Loucy (cell line): ENCODE results near the gene ZNF747.

Experiments used
- H2AFZ ChIP-seq: fragments of 200-600 bp; sonication (generic); 2 replicates; pipeline ENCODE4 v1.6.0; 2016; ENCODE audit warnings: antibody characterized with exemption, mild to moderate bottlenecking, low read length, moderate library complexity
- H3F3A ChIP-seq: fragments of 200-600 bp; 2 replicates; pipeline ENCODE4 v1.6.0; 2016; ENCODE audit warnings: antibody characterized with exemption, low read depth, mild to moderate bottlenecking
- H3K27me3 ChIP-seq: fragments of 200-600 bp; sonication (generic); 2 replicates; pipeline ENCODE4 v1.6.1; 2014; ENCODE audit warnings: low read length, mild to moderate bottlenecking; ENCODE audit not compliant: insufficient read depth, poor library complexity, severe bottlenecking
- H3K36me3 ChIP-seq: fragments of 200-600 bp; sonication (generic); 2 replicates; pipeline ENCODE4 v1.6.1; 2016; ENCODE audit warnings: low read length; ENCODE audit not compliant: insufficient read depth
- H3K4me1 ChIP-seq: fragments of 200-600 bp; sonication (generic); 2 replicates; pipeline ENCODE4 v1.5.1; 2014; ENCODE audit warnings: low read length, mild to moderate bottlenecking; ENCODE audit not compliant: insufficient read depth, poor library complexity, severe bottlenecking
- H3K4me2 ChIP-seq: fragments of 200-600 bp; sonication (generic); 2 replicates; pipeline ENCODE4 v1.6.0; 2014; ENCODE audit warnings: antibody characterized with exemption, low read length, low read depth, mild to moderate bottlenecking; ENCODE audit not compliant: poor library complexity, severe bottlenecking
- H3K4me3 ChIP-seq: fragments of 200-600 bp; sonication (generic); 2 replicates; pipeline ENCODE4 v1.5.1; 2014; ENCODE audit warnings: low read length, mild to moderate bottlenecking, mixed read lengths; ENCODE audit not compliant: poor library complexity, severe bottlenecking
- H3K79me2 ChIP-seq: fragments of 200-600 bp; sonication (generic); 2 replicates; pipeline ENCODE4 v1.6.1; 2014; ENCODE audit warnings: low read length; ENCODE audit not compliant: insufficient read depth
- H3K9ac ChIP-seq: fragments of 200-600 bp; sonication (generic); 2 replicates; pipeline ENCODE4 v1.6.0; 2014; ENCODE audit warnings: mild to moderate bottlenecking, low read depth, low read length, moderate library complexity; ENCODE audit not compliant: poor library complexity, severe bottlenecking
- H3K9me2 ChIP-seq: fragments of 200-600 bp; sonication (generic); replicated peaks from 2 replicates; pipeline ENCODE4 v1.6.1; 2016; ENCODE audit warnings: low read depth, low read length, mixed read lengths
- H3K9me3 ChIP-seq: fragments of 200-600 bp; sonication (generic); 2 replicates; pipeline ENCODE4 v1.6.1; 2014; ENCODE audit warnings: mild to moderate bottlenecking, antibody characterized with exemption, low read length, low read depth; ENCODE audit not compliant: insufficient read depth
- H4K20me1 ChIP-seq: fragments of 200-600 bp; sonication (generic); 2 replicates; pipeline ENCODE4 v1.6.0; 2014; ENCODE audit warnings: antibody characterized with exemption, low read length, mild to moderate bottlenecking; ENCODE audit not compliant: insufficient read depth, poor library complexity, severe bottlenecking
- EZH2phosphoT487 ChIP-seq: fragments of 200-600 bp; IDR thresholded peaks from 2 replicates; pipeline ENCODE4 v1.6.1; 2018; ENCODE audit warnings: antibody characterized with exemption, mild to moderate bottlenecking, moderate library complexity, borderline replicate concordance
- TF ChIP-seq, protein P1 (sequence below): fragments of 200-600 bp; sonication (generic); conservative IDR thresholded peaks from 2 replicates; pipeline ENCODE4 v1.5.1; 2014; ENCODE audit warnings: mild to moderate bottlenecking, antibody characterized with exemption, low read length

ZNF747 gene

DNA sequence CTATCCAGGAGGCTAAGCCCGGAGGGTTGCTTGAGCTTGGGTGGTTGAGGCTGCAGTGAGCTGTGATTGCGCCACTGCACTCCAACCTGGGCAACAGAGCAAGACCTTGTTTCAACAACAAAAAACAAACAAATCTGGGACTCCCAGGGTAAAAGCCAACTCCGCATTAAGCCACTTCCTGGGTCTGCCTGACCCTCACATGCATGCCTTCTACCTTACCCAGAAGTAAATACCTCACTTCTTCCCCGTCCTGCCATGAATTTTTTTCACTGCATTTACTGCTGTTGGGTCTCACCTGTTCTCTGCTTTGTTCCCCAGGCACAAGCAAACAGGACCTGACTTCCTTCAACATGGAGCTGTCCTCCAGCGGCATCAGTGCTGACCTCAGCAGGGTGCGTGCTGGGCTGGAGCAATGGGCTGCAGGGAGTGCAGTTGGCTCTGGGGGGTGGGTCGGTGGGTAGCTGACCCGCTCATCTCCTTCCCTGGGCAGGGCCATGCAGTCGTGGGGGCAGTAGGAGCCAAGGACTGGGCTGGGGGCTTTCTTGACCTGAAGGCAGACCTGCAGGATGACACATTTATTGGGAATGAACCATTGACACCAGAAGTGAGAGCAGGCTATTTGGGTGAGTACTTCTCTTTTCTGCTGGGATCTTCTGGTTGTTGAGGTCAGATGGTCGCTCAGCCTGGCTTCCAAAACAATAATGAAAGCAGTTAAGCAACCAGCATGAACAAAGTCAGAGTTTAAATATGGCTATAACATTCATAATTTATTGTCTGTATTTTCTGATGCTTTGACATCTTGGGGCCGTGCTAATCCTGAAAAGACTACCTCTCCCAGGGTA is 45.7 kb downstream of the ZNF747 start:
- Histone ChIP-seq H4K20me1 (no peaks in the 10 kb centered on the region), H3K27me3 (no peaks in the 10 kb centered on the region), H2AFZ (no peak overlapping the region), H3K9me2 (no peaks in the 10 kb centered on the region), H3K4me1 (peaks cover 16% of the 10 kb centered on the region), H3K79me2 (no peaks in the 10 kb centered on the region), H3K9me3 (no peaks in the 10 kb centered on the region), H3K36me3 (no peaks in the 10 kb centered on the region), H3K9ac (no peak overlapping the region), H3K4me3 (no peak overlapping the region), H3F3A (no peaks in the 10 kb centered on the region), H3K4me2 (no peak overlapping the region)
- TF ChIP-seq, protein P1, sequence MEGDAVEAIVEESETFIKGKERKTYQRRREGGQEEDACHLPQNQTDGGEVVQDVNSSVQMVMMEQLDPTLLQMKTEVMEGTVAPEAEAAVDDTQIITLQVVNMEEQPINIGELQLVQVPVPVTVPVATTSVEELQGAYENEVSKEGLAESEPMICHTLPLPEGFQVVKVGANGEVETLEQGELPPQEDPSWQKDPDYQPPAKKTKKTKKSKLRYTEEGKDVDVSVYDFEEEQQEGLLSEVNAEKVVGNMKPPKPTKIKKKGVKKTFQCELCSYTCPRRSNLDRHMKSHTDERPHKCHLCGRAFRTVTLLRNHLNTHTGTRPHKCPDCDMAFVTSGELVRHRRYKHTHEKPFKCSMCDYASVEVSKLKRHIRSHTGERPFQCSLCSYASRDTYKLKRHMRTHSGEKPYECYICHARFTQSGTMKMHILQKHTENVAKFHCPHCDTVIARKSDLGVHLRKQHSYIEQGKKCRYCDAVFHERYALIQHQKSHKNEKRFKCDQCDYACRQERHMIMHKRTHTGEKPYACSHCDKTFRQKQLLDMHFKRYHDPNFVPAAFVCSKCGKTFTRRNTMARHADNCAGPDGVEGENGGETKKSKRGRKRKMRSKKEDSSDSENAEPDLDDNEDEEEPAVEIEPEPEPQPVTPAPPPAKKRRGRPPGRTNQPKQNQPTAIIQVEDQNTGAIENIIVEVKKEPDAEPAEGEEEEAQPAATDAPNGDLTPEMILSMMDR: no peak
- no peak for TF ChIP-seq EZH2phosphoT487

DNA sequence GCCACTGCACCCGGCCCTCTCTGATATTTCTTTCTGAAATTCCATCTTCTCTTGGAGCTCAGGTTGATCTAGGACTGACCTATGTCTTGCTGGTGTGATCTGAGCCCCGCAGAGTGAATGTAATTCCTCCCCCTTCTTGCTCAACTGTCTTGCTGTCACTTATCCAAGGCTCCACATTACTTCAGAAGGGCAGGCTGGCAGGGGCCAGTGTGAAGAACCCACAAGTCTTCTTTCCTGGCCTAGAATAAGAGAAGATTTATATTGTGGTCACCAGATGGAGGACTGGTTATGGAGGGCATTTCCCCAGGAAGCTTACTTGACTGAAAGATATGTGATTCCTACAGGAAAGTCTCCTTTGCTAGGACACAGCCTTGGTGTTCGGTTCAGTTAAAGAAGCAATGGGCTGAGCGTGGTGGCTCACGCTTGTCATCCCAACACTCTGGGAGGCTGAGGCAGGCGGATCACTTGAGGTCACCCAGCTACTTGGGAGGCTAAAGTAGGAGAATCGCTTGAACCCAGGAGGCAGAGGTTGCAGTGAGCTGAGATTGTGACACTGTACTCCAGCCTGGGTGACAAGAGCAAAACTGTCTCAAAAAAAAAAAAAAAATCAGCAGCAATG is 48.7 kb downstream of the ZNF747 start:
- H3K9me2 ChIP-seq: no peaks in the 10 kb centered on the region
- no peaks in the 10 kb centered on the region for H3K9me3 ChIP-seq
- no peaks in the 10 kb centered on the region for H3K36me3 ChIP-seq
- TF ChIP-seq, protein P1: no peak
- TF ChIP-seq EZH2phosphoT487: no peak
- H4K20me1 ChIP-seq: no peaks in the 10 kb centered on the region
- H3K4me2 ChIP-seq: no peak overlapping the region
- H2AFZ ChIP-seq: no peak overlapping the region
- no peak overlapping the region for H3K9ac ChIP-seq
- no peak overlapping the region for H3K4me3 ChIP-seq
- H3K4me1 ChIP-seq: peaks cover 4% of the 10 kb centered on the region
- H3K27me3 ChIP-seq: no peaks in the 10 kb centered on the region
- H3F3A ChIP-seq: no peaks in the 10 kb centered on the region
- no peaks in the 10 kb centered on the region for H3K79me2 ChIP-seq

DNA sequence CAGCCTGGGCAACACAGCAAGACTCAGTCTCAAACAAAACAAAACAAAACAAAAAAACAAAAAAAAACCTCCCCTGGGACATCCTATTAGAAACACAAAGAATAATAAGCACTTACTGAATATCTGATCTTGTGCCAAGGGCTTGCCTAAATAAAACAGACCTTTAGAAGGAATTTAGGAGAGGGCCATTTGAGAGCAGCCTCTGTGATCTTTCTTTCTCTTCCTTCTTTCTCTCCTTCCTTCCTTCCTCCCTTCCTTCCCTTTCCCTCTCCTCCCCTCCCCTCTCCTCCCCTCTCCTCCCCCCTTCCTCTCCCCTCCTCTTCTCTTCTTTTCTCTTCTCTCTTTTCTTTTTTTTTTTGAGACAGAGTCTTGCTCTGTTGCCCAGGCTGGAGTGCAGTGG is 49.8 kb downstream of the ZNF747 start:
- Histone ChIP-seq H3K4me3 (no peak overlapping the region), H4K20me1 (no peaks in the 10 kb centered on the region), H3K9ac (no peak overlapping the region), H2AFZ (no peak overlapping the region), H3K4me2 (no peak overlapping the region), H3K79me2 (no peaks in the 10 kb centered on the region), H3K36me3 (no peaks in the 10 kb centered on the region), H3K4me1 (peaks cover 4% of the 10 kb centered on the region), H3F3A (no peaks in the 10 kb centered on the region), H3K27me3 (no peaks in the 10 kb centered on the region), H3K9me2 (no peaks in the 10 kb centered on the region), H3K9me3 (no peaks in the 10 kb centered on the region)
- TF ChIP-seq, protein P1: no peak
